Suppressor macrophage (primary cell): Measurements from ENCODE around the gene HHATL.

ENCODE experiments used
- DNase-seq, 4 experiments: peaks; one replicate each; pipeline ENCODE4 v3.0.0-alpha.2; 2020 to 2022

The HHATL gene

GRCh38 chr3:42652251-42652610 lies 50.4 kb downstream of the HHATL start:
- DNase-seq = no peak

DNA sequence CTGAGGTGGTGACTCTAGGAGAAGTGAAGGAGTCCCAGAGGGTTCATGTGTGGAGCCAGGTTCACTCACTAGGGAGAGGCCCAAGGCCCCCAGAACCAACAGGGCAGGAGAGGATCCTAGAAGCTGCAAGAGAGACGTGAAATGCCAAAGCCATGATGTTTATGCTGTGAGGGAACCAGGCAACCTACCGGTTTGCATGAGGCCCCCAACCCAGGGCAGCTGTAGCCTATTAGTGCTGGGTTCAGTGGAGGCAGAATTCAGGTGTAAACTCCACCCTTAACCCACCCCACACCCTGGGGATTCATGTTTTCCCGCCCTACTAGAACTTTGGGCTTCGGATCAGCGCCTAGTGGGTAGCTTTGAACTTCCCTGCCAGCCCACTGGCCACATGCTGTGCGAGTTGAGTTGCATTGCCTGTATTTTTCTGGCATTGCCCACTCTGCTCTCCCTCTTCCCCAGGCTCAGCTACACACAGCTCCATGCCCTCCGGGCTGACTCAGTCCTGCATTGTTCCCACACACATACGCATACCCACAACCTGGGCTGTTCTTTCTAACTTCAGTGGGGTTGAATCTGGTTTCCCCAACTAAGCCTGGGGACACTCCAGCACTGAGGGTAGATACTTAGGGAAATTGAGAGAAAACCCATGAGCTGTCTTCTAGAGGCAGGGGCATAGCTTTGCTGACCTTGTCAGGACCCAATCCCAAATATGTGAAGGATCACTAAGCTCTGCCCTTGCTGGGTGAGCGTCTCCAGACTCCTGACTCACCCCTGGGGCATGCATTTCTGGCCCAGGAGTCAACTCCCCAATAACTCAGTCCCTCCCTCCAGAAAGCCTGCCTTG lies 51.1 kb downstream of the HHATL start:
- DNase-seq = no peak

DNA sequence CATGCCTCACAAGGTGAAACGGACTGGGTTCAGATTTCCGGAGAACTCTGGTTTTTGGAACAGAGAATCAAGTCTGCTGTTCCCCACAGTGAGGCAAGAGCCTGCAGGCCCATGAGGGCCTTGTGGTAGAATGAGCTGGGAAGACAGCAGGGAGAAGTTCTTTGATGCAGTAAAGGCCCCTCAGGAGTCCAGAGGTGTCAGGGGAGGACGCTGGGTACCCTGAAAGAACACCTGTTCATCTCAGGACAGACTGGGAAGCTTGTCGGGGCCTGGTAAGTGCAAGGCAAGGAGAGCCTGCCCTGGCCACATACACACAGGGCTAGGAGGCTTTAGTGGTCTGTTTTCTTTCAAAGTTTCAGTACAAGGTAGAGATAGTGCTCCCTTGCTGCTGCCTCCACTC lies 52.8 kb downstream of the HHATL start:
- no peak for DNase-seq

DNA sequence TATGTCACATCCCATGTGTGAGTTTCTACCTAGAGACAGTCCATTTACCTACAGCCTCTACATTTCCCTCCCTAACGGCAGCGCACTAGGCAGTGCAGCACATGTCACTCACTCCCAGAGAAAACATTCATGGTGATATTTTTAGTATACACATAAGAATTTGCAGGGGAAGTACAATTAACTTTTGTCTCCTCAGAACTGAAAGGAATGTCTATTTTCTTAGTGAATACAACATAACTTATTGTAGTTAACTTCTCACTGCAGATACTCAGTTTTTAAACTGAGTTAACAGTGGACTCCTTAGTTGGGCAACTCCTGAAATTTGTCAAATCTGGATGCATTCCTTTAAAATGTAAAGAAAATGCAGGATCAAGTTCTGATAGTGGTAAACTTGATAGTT lies 53.6 kb downstream of the HHATL start:
- DNase-seq = no peak

GRCh38 chr3:42647821-42648459 lies 54.7 kb downstream of the HHATL start:
- DNase-seq = no peak
